AG08395 (cell line): ENCODE results near the gene B3GALNT2.

Experiments used
- DNase-seq: peaks from one replicate; pipeline ENCODE4 v3.0.0; 2012; ENCODE audit warnings: mixed read lengths, low spot score

Gene B3GALNT2

DNA sequence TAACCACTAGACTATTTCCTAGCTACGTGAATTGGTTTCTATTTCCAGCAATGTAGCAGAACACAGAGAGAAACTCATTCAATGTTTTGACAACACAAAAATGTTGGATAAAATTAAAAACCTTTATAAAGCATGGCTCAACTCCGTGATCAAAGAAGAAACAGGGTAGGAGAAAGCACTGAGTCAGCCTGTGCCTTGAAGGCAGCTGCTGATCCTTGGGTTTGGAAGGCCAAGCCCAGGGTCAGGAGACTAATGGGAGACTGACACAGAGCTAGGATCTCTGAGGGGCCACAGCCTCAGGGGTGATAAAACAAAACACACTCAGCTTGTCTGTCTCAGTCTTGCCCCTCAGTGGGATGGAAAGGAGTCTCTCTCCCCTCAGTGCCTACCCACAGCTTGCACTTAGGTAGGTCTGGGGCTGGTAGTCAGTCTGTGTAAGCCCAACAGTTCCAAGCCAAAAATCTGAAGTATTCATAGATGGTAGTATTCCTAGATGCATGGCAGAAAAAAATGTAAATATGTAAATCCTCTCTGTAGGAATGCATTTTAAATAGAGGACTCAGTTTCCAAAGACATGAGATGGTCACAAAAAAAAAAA is 53.3 kb downstream of the B3GALNT2 start:
- no peak for DNase-seq

DNA sequence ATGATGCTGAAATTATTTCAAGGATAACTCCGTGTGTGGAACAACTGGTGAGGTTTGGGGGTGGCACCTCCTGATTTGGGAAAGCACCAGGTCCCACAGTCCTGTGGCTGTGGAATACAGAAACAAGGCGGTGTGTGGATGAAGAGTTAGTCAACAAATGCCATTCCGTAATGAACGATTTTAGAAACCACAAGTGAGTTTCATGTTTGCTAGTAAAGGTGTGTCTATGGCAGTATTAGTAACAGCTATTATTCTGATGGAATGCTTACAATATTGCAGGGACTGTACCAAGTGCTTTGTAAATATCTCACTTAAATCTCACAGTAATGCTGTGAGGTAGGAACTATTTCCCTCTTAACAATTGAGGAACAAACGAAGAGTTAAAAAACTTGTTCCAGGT is 53.8 kb downstream of the B3GALNT2 start:
- no peak for DNase-seq

DNA sequence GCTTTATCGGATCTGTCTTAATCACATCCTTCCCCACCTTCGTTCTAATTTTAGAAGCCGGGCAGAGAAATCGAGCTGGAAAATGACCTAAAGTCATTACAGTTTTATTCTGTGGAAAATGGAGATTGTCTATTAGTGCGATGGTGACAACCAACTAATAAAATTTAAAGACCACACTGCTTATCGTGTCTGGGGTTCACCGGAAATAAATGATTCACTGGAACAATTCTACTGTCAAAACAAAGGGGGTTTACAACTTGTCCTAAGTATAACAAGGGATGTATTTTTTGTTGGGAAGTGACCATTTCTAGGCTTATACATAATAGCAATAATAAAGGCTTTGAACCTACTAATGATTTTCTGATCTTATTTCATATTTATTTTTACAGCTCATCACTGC is 55.6 kb downstream of the B3GALNT2 start:
- DNase-seq, result no peak

DNA sequence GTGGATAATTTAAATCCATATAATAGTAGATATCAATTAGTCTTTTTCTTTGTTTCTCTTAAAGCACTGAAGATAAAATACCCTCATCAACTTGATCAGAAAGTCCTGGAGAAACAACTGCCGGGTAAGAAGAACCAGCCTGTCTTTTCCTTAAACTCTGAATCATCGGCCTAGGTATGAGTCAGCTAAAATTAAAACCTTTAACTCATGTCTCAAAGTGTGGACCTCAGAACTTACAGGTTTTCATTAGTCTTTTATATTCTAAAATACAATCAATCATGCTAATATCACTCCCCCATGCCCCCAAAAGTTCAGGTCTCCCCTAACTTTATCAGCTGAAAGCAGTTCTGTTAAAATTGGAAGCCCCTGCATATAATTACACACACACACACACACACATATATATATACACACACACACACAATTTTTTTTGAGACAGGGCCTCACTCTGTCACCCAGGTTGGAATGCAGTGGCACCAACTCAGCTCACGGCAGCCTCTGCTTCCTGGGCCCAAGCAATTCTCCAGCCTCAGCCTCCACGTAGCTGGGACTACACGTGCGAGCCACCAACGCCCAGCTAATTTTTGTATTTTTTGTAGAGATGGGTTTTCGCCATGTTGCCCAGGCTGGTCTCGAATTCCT is 61.3 kb downstream of the B3GALNT2 start:
- DNase-seq, result peak; percentile 66

DNA sequence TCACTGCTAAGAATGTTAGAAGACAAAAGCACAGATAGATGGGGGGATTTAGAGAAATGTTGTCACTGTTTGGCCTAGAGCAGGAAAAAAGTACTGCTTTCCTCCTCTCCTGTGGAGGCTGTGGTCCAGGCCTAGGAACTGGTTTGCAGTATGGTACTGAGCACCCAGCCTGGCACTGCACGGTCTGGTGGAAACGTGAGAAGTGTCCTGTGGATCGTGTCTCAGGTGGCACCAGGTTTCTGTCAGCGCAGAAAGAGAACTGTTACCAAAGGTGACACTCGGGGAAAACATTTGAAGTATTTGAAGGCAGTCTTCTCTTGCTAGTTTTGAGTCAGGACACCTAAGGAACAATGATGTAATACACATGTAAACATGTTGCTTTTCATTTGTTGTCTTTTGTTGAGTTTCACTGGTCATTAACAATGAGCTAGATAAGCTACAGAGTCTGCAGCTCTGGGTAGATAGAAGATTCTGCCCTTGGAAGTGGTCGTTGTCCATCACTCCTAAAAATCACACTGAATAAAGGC is 63.0 kb downstream of the B3GALNT2 start:
- no peak for DNase-seq

DNA sequence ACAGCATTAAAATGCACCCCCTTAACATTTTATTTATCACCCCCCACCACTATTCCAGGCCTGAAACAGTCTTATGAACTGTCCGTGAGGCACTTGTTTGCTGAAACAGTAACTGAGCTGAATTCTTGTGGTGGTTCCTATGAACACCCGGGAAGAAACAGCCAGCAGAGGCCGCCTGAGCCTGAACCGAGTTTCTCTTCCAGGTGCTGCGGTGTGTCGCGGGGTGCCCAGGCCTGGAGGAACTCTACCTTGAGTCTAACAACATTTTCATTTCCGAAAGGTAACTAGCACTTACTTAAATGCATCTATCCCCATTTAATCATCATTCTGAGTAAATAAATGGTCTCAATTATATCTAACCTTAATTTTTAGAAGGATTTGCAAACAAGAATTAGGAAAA is 70.3 kb downstream of the B3GALNT2 start:
- no peak for DNase-seq

DNA sequence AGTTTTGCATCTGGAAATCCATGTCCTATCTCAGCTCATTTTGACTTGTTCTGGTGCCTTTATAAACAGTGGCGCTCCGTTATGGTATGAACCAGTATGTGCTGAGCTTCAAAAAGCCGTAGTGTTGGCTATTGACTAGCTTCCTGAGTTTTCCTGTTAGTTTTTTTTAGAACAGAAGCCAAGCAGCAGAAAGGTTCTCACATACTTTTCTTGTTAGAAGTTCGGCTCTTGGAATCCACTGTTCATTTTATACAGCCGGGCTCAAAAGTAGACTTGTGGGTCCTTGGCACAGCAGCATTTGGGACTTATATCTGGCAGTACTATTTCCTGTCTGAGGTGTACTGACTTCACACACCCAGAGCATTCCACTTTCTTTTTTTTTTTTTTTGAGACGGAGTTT is 73.3 kb downstream of the B3GALNT2 start:
- no peak for DNase-seq

DNA sequence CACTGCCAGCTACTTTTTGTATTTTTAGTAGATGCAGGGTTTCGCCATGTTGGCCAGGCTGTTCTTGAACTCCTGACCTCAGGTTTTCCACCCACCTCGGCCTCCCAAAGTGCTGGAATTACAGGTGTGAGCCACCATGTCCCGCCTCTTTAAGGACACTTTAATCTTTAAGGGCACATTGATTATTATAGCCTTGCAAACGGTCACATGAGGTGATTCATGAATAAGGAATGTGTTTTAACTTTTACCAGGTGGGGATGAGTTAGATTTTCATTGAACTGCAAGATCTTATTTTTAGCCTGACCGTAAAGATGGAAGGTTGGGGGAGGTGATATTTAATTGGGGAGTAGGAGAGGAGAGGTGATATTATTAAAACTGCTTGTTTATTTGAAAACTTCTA is 75.1 kb downstream of the B3GALNT2 start:
- DNase-seq, result no peak

DNA sequence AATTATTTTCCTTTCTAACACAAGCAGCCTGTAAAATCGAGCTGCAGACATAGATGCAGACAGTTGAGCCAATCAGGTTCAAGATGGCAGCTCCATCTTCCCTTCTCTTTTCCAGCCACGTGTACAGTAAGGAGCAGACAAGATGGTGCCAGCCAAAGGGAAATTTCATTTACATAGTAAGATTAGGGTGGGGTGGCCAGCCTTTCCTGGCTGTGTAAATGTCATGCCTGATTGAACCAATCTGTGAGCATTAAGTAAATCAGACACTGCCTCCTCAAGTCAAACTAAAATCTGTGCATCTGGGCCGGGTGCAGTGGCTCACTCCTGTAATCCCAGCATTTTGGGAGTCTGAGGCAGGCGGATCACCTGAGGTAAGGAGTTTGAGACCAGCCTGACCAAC is 76.8 kb downstream of the B3GALNT2 start:
- DNase-seq, result no peak

DNA sequence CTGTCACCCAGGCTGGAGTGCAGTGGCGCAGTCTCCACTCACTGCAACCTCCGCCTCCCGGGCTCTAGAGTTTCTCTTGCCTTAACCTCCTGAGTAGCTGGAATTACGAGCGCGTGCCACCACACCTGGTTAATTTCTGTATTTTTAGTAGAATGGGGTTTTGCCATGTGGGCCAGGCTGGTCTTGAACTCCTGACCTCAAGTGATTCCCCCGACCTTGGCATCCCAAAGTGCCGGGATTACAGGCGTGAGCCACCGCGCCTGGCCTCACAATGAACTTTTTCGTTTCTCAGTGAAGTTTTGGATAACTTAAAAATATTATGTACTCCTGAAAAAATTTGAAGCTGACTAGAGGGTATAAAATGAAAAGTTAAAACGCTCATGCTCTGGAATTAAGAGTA is 77.6 kb downstream of the B3GALNT2 start:
- no peak for DNase-seq

DNA sequence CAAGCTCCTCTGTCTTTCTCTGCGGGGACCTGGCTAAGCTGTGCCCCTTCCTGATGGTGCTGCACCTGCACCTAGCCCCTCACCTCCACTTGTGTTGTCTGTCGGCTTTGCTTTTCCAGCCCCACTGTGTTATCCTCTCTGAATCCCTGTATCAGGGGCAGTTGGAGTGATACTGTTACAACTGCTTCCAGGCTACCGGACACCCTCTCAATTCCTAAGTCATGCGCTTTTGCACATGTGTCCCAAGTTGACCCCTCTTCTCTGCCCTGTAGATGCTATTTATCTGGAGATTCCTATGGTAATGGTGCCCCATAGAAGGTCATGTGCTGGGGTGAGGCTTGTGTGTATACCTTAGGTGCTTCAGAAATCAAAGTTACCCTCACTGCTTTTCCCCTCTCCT is 78.1 kb downstream of the B3GALNT2 start:
- DNase-seq, result no peak

DNA sequence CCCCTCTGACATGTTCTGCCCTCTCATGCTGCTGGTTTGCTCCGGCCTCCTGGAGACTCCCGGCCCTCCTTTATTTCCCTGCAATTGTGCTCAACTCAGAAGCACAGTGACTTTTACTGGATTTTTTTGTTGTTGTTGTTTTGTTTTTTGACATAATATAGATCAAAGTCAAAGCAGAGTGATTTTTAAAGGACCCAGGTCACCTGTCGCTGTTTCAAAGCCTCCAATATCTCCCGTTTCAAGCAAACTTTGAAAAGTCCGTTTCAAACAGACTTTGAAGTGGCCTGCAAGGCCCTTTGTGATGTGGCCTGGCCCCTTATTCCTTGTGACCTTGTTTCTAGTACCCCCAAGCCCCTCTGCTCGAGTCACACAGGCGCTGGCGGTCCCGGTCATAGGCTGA is 78.9 kb downstream of the B3GALNT2 start:
- DNase-seq, result no peak

DNA sequence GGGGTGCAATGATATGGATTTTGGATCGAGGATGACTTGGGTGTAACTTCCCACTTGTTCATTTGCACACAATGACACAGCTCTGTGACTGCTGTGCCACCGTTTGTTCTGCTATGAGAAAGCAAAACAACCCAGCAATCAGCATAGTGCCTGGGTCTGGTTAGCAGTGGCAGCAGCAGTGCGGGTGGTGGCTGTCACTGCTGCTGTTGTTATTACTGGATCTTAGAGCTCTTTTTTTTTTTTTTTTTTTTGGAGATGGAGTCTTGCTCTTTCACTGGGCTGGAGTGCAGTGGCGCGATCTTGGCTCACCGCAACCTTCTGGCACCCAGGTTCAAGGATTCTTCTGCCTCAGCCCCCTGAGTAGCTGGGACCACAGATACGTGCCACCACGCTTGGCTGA is 80.2 kb downstream of the B3GALNT2 start:
- no peak for DNase-seq

DNA sequence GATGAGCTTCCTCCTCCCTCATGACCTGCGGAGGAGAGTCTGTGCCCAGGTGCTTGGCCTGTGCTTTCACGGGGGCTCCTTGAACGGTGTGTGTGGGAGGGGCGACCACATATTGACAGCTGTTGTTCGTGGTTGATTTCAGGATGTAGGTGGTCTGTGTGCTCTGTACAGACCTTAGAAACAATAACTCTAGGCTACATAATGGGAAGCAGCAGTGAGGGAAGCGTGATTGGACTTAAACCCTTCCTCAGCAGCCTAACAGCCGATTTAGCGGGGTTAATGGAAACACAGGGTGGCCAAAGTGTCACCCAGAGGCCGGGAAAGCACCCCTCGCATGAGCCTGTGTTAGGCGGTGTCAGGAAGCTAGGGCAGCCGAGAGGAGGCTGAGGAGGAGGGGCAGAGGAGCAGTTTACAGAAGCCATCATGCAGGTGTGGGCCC is 81.0 kb downstream of the B3GALNT2 start:
- no peak for DNase-seq

DNA sequence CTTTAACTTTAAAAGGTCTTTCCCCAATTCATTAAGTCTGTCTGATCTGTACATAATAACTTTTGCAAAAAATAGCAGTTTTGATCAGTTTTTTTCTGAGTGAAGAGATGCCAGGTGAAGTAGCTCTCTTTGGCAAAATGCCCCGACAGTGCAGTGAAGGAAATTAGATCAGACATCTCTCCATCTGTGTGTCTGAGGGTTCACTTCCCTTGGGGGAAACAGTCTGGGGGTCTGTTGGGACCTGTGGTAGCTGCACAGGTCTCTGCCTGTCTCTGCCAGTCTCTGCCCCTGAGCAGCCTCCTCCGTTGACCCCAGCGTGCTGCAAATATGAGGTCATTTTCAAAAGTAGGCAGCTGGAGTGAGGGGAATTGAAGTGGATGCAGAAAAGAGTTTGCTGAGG is 82.5 kb downstream of the B3GALNT2 start:
- no peak for DNase-seq

DNA sequence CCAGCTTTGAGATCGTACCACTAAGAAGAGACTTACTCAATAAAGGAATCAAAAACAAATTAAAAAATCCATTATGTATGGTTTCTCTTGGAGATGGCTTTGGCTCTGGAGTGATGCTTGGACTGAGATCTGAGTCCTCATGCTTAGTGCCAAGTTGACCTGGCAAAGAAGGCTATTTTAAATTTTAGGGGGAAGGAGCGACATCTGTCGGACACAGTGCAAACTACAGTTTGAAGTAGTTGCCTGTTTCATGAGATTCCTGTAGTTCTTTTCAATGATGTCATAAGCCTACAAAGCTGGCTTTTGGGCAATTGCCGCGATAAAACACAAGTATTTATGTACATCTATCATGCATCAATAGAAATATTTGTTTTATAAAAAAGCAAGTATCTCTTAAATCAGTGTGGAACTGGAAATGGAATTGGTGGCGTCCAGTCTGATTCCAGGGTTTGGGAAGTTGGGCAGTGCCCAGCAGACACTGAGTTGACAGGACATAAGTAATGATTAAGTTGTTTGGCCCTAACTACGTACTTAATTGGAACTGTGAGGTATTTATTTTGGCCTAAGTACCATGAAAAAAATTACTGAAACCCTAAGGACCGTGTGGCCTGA is 87.1 kb downstream of the B3GALNT2 start:
- peak; percentile 85 for DNase-seq

DNA sequence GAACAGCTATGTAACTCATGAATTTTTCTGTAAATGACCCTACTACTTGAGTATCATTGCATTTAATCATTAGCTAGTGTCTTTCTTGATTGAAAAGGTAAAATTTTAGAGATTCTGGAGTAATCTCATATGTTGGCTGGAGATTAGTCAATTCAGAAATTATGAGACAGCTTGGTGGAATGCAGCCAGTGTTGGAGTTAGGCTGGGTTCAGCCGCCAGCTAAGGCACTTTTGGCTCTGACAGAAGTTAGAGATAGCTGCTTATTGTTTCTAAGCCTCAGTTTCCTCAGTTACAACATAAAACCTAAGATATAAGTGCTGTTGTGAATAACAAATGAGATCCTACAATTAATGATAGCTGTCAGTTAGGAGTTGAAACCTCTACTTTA is 87.6 kb downstream of the B3GALNT2 start:
- DNase-seq, result no peak

DNA sequence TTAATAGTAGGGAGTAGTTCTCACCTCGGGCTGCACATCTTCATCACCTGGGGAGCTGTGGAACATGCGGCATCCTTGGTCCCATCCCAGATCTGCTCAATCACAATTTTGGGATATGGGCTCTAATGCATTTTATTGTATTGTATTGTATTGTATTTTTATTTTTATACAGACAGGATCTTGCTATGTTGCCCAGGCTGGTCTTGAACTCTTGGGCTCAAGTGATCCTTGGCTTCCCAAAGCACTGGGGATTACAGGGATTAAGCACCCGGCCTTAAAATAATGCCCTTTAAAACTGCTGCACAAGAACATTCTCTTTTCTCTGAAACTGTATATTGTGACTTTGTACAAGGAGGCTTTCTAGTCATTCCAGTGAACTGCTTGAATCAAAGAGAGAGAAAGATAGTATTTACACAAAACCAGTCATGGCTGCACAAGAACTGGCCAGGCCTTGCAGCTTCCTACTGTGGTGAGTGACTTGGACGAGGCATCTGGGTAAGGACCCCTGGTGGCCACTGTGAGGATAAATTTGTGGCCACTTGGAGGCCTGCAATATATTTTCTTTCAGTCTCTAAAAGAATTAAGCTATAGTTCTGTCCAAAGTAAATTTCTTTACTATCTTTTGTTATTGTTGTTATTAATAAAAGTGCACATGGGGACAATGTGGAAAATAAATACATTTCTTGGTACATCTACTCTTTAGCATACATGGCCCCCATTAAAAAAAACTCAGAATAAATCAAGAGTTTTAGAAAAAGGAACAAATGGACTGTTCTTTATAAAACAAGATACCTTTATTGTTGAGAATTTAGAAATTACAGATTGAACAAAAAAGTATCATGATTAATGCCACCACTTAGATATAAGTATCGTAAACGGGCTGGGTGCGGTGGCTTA is 89.0 kb downstream of the B3GALNT2 start:
- DNase-seq, result peak; percentile 79

DNA sequence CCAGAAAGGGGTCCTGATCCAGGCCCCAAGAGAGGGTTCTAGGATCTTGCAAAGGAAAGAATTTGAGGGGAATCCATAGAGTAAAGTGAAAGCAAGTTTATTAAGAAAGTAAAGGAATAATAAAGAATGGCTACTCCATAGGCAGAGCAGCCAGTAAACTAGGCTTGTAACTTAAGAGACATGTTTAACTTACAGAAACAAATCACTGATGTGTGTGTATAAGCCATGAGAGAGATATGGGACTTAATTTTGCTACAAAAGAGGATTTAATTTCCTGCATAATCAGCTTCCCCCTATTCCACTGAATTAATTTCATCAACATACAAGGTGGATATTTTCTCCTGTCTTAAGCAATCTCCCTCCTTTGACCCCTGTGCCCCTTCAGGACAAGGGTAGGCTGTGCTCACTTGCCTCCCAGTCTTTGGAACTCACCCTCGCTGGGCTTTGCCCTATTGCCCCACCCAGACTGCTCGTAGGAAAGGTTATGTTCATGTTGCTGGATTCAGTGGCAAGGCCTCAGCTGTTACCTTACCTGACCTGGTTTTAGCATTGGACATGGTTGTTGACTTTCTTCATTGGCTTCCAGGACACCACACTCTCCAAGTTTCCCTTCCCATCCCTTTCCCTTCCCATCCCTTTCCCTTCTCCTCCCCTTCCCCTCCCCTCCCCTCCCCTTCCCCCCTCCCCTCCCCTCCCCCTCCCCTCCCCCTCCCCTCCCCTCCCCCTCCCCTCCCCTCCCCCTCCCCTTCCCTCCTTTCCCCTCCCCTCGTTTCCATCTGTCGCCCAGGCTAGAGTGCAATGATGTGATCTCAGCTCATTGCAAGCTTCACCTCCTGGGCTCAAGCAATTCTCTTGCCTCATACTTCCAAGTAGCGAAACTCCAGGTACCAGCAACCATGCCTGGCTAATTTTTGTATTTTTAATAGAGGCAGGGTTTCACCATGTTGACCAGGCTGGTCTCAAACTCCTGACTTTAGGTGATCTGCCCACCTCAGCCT is 92.5 kb downstream of the B3GALNT2 start:
- no peak for DNase-seq

DNA sequence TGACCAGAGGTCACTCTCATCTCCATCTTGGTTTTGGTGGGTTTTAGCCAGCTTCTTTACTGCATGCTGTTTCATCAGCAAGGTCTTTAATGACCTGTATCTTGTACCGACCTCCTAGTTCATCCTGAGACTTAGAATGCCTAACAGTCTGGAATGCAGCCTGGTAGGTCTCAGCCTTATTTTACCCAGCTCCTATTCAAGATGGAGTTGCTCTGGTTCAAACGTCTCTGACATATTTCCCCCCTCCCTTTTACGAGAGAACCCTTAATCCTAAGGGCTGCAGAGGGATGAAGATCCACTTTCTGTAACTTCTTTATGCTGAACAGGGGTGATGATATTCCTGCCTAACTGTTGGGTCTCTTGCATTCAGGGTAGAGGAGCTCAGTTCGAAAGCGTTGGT is 93.8 kb downstream of the B3GALNT2 start:
- DNase-seq, result no peak
